Measurements from ENCODE around the gene C16orf95.

DNA sequence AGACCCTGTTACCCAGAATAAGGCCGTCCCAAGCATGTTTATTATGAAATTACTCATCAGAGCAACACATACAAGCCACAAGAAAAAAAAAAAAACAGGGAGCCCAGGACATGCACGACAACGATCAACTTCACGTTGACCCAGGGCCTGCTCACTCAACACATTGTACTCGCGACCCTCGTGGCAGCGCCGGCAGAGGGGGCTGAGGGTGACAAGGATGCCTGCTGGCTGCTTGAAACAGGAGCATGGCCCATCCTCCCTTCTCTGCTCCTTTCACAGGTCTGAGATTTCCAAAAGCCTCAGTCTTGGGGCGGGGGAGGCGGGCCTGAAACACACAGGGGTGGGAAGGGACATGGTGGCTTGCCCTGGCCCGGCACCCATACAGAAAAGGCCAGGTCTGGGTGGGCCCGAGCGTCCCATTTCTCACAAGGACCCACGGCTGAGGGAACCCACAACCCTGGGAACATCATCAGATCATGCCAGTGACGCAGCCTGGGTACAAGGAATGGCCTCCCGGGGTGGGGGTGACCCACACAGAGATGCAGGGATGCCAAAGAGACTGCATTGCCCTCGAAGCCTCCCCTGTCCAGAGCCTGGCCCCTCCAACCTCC lies 21.1 kb upstream of the C16orf95 start:
- TF ChIP-seq SUZ12 (IDR thresholded peaks at IDR 0.05; ENCODE audit: extremely low read depth, insufficient read depth, insufficient read length), result no peak
- TF ChIP-seq ZNF274 (IDR thresholded peaks at IDR 0.05; ENCODE audit: low read depth, low read length), result no peak

Data from NT2/D1 (cell line).